Esophagus muscularis mucosa (tissue), 4 donors: Measurements from ENCODE around the gene CFAP157.

Experiments
- EP300 ChIP-seq: sonication (generic); formaldehyde crosslinking; IDR thresholded peaks from one replicate; pipeline ENCODE4 v1.6.1; 2017; ENCODE audit warnings: antibody characterized with exemption
- POLR2A ChIP-seq: fragments of 450-650 bp; IDR thresholded peaks from one replicate; pipeline ENCODE4 v1.6.1; 2017; ENCODE audit warnings: antibody characterized with exemption, moderate library complexity, mild to moderate bottlenecking, low read depth
- POLR2AphosphoS5 ChIP-seq, 2 donors: sonication (generic); formaldehyde crosslinking; IDR thresholded peaks; one replicate each; pipeline ENCODE4 v1.6.1; 2017; ENCODE audit warnings: antibody characterized with exemption in 2 of 2
- TF ChIP-seq, protein P1 (sequence below), 3 experiments: fragments of 200-600 bp in 2 of 3; fragments of 450-650 bp in 1 of 3; sonication (generic) in 2 of 3; IDR thresholded peaks; one replicate each; pipeline ENCODE4 v1.5.1; 2017 to 2019; ENCODE audit warnings: antibody characterized with exemption in 3 of 3, mild to moderate bottlenecking in 2 of 3, moderate library complexity in 1 of 3

DNA sequence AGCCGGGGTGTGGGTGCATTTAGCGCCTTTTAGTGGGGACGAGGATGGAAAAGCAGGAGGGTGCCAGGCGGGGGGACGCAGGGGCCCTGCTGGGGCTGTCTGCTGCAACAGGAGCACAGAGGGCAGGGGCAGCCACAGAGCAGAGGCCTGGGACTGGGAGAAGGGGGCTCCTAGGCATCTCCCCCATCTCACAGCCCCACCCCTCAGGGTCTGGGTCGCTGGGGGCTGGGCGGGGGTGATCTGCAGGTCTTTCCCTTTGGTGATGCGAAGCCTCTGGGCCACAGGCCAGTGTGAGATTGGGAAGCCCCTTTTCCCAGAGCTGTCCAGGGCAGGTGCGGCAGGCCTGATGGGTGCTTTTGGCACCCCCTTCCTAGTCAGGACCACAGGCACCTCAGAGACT, 23.5 kb downstream of the CFAP157 start:
- TF ChIP-seq, protein P1, sequence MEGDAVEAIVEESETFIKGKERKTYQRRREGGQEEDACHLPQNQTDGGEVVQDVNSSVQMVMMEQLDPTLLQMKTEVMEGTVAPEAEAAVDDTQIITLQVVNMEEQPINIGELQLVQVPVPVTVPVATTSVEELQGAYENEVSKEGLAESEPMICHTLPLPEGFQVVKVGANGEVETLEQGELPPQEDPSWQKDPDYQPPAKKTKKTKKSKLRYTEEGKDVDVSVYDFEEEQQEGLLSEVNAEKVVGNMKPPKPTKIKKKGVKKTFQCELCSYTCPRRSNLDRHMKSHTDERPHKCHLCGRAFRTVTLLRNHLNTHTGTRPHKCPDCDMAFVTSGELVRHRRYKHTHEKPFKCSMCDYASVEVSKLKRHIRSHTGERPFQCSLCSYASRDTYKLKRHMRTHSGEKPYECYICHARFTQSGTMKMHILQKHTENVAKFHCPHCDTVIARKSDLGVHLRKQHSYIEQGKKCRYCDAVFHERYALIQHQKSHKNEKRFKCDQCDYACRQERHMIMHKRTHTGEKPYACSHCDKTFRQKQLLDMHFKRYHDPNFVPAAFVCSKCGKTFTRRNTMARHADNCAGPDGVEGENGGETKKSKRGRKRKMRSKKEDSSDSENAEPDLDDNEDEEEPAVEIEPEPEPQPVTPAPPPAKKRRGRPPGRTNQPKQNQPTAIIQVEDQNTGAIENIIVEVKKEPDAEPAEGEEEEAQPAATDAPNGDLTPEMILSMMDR (IDR thresholded peaks at IDR 0.05): no peak
- TF ChIP-seq POLR2A: no peak
- no peak for TF ChIP-seq POLR2AphosphoS5 (IDR thresholded peaks at IDR 0.05)
- no peak for TF ChIP-seq EP300
